GM21515 (cell line): ENCODE measurements around the gene ELMO1.

ENCODE experiments used
- ATAC-seq: cut with Tn5 transposase; IDR thresholded peaks from one replicate; pipeline ENCODE4 v1.9.1; 2021; ENCODE audit not compliant: unreplicated experiment

ELMO1 gene

DNA sequence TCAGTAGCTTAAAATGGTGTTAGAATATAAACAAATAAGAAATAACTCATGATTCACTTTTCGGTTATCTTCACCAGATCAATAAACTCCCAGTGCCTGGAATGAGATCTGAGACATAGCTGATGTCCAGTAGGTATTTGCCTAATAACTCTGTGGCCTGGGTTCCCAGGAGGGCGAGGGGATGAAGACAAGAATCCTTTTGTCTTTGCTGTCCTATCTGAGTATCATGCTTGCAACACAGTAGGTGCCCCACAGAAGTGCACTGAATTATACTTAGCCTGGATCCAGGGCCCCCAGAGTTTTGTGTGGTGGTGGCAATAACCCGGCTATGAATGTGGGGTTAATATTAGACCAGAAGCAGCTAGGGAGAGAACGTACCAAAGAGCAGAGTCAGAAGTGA, 374.3 kb downstream of the ELMO1 start:
- ATAC-seq: no peak

DNA sequence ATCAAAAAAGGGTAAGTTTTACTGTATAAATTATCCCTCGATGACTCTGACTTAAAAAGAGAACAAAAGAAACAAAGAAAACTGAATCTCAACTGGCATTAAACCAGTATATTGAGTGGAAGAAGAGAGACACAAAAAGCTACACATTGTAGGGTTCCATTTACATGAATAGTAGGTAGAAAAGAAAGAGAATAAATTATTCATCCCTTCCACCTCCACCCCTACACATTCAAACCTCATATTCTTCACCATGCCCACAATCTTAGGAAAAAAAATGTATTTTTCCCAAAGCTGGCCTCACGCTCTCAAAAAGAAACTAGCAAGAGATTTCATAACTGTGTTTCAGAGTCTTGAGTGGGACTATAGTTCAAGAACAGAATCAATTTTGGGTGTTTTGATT, 377.5 kb downstream of the ELMO1 start:
- no peak for ATAC-seq

DNA sequence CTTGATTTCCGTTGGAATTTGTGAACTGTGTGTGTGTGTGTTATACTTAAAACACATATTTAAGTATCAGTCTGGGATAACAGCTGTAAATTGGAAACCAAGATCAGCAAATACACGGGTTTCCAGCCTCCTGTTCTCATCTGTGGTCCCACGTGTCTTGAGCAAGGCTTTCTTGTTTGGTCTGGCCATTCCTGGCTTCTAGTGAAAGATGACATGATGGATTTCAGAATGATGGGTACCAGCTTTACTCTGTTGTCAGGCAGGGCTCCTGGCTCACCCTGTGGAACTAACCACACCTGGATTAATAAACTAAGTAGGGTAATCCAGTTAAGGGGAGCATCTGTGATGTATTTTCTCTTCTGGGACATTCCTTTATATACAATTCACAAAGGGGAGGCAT, 378.2 kb downstream of the ELMO1 start:
- no peak for ATAC-seq

DNA sequence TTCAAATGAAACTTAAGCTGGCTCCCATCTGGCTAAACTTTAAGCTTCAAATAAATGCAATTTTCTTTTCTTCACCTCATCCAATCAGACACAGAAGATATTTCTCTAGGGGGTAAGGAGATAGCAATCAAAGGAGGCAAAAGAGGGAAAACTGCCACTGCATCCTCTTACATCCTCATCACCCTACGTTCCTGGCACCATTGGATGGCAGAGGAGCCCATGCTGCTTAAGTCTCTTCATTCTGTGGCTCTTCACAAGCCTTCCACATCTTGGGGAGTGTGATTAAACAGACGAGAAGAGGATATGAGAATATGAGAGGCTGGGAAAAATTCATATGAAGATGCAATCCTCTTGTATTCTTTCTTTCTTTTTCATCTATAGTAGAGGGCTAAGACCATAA, 378.6 kb downstream of the ELMO1 start:
- no peak for ATAC-seq

DNA sequence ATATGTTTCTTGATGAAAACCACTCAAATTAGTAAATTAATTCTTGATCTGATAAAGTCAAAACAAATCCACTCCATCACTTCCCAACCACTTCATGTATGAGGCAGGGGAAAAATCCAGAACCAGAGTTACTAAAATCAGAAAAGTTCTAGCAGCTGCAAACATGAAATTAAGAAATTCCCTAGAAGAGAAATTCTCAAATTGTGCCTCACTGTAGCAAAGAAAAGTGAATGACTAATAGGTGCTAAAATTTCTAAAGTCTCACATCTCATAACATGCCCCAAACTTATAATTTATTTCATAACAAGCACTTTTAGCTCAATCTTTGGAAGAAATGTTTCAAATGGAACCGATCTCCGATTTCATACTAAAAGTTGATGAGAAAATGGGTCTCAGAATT, 379.3 kb downstream of the ELMO1 start:
- ATAC-seq: no peak

- ATAC-seq: no peak
Measured at GRCh38 chr7:37068902-37069301, 379.8 kb downstream of the ELMO1 start.

GRCh38 chr7:37068038-37068437, 380.6 kb downstream of the ELMO1 start:
- ATAC-seq: no peak

DNA sequence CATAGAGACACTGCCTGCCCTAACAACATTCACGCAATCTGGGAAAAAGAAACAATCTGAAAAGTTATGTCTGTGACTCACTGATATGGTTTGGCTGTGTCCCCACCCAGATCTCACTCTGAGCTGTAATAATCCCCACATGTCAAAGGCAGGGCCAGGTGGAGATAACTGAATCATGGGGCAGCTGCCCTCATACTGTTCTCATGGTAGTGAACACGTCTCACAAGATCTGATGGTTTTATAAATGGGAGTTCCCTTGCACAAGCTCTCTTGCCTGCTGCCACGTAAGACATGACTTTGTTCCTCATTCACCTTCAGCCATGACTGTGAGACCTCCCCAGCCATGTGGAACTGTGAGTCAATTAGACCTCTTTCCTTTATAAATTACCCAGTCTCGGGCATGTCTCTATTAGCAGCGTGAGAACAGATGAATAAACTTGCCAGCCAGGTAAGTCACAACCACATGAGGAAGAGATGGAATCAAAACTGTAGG, 382.8 kb downstream of the ELMO1 start:
- ATAC-seq: no peak

DNA sequence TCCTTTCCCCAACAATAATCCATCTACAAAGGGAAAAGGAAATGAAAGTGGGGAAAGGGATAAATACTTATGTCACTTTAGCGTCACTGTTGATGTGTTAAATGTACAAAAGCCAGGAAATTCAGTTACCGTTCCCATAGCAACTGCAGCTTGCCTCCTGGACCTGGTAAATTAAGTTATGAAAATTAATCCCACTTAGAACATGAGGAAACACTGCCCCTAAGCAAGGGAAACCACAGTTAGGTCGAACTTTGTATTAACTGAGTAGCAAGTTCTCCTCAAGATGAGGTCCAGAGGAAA, 386.2 kb downstream of the ELMO1 start:
- no peak for ATAC-seq

DNA sequence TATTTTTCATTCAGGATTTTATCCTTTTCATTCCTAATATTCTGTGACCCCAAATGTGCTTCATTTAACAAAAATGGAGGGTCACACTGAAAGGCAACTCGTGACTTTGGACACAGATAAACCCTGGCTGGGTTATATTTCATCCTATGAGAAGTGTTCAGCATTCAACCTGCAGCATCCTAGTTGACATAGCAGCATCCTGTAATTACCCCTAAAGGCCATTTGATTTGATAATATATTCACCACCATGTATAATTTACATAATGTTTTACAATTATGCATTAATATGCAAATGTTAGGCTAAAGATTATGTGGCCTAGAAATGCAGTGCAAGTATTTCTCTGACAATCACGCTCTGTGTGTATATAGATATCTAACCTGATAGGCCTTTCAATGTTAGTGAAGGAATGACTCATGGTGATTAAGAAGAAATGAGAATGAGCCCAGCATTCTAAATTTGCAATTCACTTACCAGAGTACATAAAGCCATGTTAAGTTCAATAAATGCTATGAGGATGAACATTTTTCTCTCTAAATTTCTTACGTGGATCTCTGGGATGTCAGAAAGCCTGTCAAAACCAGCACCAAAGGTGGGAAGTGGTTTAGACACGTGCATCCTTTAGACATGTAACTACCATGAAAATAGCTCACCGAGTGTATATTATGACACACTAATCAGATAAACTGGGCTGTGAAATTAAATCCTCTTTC, 386.7 kb downstream of the ELMO1 start:
- no peak for ATAC-seq

DNA sequence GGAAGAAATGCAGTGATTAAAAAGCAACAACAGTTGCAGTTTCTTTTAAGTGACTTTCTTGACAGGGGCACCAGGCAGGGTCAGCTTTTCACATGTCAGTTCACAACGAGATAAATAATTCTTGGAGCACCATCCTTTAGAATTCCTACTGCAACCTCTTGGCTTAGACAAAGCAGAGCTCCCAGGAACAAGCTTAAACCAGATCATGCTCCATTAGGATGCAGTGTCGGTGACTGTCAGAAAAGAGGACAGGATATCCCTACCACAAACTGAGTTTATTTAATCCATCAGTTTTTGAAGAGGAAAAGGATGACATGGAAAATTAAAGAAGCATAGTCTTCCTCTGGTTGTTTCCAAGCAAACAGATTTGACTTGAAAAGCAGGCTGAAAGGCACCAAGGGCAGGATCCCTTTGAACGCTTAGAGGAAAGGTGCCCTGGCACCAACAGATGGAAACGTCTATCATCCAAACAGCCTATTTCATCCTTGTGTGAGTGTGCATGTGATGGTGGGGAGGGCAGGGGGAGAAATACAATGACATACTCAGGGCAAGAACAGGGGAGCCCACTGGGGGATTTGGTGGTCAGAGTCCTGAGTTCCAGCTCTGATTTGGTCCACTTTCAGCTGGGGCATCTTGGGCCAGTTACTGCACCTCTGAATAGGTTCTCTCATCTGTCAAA, 392.3 kb downstream of the ELMO1 start:
- ATAC-seq: no peak

- ATAC-seq: no peak
Measured at GRCh38 chr7:37054624-37055241, 393.9 kb downstream of the ELMO1 start.

DNA sequence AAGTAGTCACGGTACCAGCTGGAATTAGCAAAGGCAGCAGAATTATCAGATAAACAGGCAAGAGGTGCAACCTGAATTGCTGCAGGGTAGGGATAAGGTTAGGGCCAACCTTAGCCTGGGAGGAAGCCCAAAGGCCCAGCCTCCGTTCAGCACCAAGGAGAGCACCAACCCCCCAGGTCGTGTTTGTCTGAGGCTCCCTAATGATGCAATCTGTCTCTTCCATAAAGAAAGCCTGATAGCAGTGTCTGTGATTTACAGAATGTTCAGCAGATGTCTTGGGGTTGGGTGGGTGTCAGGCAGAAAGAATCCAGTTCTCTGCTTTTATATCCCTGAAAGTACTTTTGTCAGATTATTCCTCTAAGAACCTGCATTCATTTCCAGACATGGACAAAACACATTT, 396.0 kb downstream of the ELMO1 start:
- ATAC-seq: no peak

- ATAC-seq: no peak
Measured at GRCh38 chr7:37050801-37051200, 397.9 kb downstream of the ELMO1 start.

DNA sequence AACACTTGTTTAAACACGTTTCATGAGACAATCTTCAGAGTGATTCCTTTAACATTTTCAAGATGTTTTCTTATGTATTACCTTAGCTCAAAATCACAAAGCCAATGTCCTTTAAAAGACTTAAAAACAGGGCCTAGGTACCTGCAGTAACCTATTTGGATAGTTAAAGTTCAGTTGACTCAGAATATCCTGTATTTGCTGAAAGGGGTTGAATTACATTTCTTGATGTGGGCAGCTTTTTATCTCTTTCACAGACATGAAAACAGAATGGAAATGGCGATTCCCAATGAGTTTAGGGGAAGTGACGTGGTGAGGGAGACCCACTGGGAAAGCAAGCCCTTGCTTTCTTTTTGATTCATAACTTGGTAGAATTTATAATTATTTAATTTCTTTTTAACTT, 400.0 kb downstream of the ELMO1 start:
- ATAC-seq: no peak

DNA sequence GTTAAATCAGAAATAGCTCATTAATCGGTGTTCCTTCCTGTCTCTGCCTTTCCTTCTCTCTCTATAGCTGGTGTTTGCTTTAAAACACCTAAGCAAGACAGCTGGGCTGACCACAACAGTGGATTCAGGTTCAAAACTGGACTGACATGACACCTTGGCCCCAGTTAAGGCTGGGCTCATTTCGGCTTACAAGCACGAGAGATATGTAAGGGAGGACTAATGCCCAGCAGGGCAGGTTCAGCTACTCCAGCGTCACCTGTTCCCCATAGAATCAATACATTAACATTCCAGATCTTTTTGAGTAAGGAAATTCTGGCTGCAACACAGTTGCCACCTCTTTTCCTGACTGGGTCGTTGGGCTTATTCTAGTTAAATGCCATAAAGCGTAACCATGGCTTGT, 401.4 kb downstream of the ELMO1 start:
- no peak for ATAC-seq

DNA sequence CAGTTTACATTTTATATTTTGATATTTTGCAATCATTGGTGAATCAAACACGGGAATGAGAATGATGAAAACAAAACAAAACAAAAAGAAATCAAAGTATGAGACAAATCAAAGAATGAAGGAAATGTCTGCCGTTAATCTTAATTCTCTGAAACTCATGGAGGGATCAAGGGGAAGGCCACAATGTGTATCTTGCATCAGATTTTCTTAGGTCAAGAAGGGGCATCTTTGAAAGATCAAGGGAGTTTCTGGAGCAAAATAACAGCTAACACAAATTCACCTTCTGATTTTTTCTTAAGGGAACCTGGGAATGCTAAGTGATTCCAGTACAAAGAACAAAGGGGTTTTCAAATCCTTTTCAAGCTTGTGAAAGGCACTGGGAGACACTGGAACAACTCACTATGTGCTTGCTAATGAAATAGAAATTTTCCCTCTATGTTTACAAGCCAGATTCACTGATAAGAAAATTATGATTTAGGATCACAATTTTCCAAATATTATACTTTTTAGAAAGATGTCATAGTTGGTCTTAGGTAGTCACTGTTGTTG, 402.1 kb downstream of the ELMO1 start:
- ATAC-seq: no peak

- no peak for ATAC-seq
Measured at GRCh38 chr7:37045681-37046179, 402.9 kb downstream of the ELMO1 start.

GRCh38 chr7:37041461-37041860, 407.2 kb downstream of the ELMO1 start:
- no peak for ATAC-seq

DNA sequence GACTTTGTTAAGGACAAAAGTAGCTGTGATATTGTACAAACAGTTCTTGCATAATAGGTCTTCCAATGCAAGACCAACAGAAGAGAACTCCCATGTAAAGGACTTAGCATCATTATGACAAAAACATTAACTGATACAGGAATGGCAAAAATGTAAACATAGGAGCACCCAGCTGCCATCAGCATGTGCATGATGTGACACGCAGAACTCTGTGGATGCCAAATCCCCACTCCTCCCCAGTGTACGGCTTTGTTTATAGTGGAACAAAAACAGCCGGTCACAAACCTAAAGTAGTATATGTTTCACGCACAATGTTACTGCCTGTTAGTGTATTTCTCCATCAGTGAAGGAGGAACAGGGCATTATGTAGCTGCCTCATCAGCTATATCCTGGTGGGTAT, 408.3 kb downstream of the ELMO1 start:
- no peak for ATAC-seq

- ATAC-seq: no peak
Measured at GRCh38 chr7:37039131-37039749, 409.4 kb downstream of the ELMO1 start.

DNA sequence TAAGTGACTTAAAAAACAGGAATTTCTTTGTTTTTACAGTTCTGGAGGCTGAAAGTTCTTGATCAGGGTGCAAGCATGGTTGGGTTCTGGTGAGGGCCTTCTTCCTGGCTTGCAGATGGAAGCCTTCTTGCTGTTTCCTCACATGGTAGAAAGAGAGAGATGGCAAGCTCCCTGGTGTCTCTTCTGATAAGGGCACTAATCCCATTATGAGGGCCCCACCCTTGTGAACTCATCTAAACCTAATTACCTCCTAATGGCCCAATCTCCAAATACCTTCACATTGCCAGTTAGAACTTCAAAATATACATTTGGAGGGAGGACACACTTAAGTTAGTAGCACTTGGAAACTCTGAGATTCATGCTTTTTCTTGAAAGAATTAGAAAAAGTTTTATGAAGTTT, 410.0 kb downstream of the ELMO1 start:
- no peak for ATAC-seq
